HCT116 (cell line): ENCODE results near the gene ITGB1BP1. TPM values are rescaled to one million over a fixed set of nuclear protein-coding genes. Genes with fewer than 3 reads are reported as not detected.

Source experiments
- ATAC-seq: fragments of 200-7000 bp; cut with Tn5 transposase; 2 replicates; pipeline ENCODE4 v1.9.1; 2020; ENCODE audit warnings: mild to moderate bottlenecking, moderate library complexity
- BruUV-seq: library from RNA; stranded (reverse); fragments of 400-500 nt; replicated peaks from 2 replicates; lab custom pipeline; 2021; lab: Mats Ljungman, UMichigan
- CTCF ChIA-PET: fragments of 300-600 bp; sonication (Branson Sonifier 250); formaldehyde crosslinking; loops from one replicate; lab custom pipeline; 2021; ENCODE audit warnings: antibody characterized with exemption; lab: Charles Lee
- POLR2A ChIA-PET: fragments of 300-600, 350-600 bp; sonication (Branson Sonifier 250); formaldehyde crosslinking; loops from one replicate; lab custom pipeline; 2021; ENCODE audit warnings: antibody characterized with exemption; lab: Charles Lee
- RAD21 ChIA-PET, 2 experiments: fragments of 300-600 bp; sonication (Branson Sonifier 250); formaldehyde crosslinking; loops; one replicate each; lab custom pipeline; 2023; ENCODE audit warnings: low total read pairs in 2 of 2; ENCODE audit not compliant: uncharacterized antibody in 2 of 2, unreplicated experiment in 2 of 2, low non-redundant PET in 1 of 2; lab: Charles Lee
- DNase-seq: peaks from one replicate; pipeline ENCODE4 v3.0.0-alpha.2; 2010; ENCODE audit warnings: low read depth, low spot score
- H2AFZ ChIP-seq: fragments of 200-600 bp; shearing (Covaris generic), sonication (generic); 2 replicates; pipeline ENCODE4 v1.6.1; 2017; ENCODE audit warnings: low read depth, mixed run types, mixed read lengths, antibody characterized with exemption, low read length; ENCODE audit not compliant: poor library complexity, severe bottlenecking
- H3K27ac ChIP-seq: 2 replicates; pipeline ENCODE4 v1.5.1; 2012; ENCODE audit warnings: low read depth, low read length
- H3K27me3 ChIP-seq: fragments of 200-600 bp; sonication (generic); 2 replicates; pipeline ENCODE4 v1.6.1; 2016; ENCODE audit warnings: mixed run types, low read length, mixed read lengths; ENCODE audit not compliant: insufficient read depth
- H3K36me3 ChIP-seq, 2 experiments: fragments of 200-500 bp in 1 of 2; fragments of 200-600 bp in 1 of 2; sonication (Bioruptor generic) in 1 of 2; sonication (generic) in 1 of 2; 2 replicates each; pipeline versions ENCODE4 v1.5.1 to v1.6.1; 2014 to 2016; ENCODE audit warnings: low read length in 2 of 2, inconsistent platforms in 1 of 2, mixed read lengths in 1 of 2, mixed run types in 1 of 2; ENCODE audit not compliant: insufficient read depth in 2 of 2, control insufficient read depth in 1 of 2
- H3K4me1 ChIP-seq, 2 experiments: fragments of 200-600 bp in 1 of 2; sonication (generic) in 1 of 2; 2 replicates each; pipeline versions ENCODE4 v1.5.1 to v1.6.1; 2012 to 2017; ENCODE audit warnings: low read length in 2 of 2, inconsistent platforms in 1 of 2, mild to moderate bottlenecking in 1 of 2, mixed read lengths in 1 of 2, mixed run types in 1 of 2, moderate library complexity in 1 of 2; ENCODE audit not compliant: insufficient read depth in 2 of 2, control insufficient read depth in 1 of 2
- H3K4me2 ChIP-seq: fragments of 200-600 bp; sonication (generic); 2 replicates; pipeline ENCODE4 v1.6.1; 2017; ENCODE audit warnings: mixed run types, low read length, mixed read lengths
- H3K4me3 ChIP-seq, 2 experiments: fragments of 200-600 bp in 1 of 2; sonication (generic) in 1 of 2; replicated peaks in 1 of 2; 2 replicates each; pipeline ENCODE4 v1.5.1; 2011 to 2016; ENCODE audit warnings: low read length in 2 of 2, control low read depth in 1 of 2, low read depth in 1 of 2, mild to moderate bottlenecking in 1 of 2, mixed read lengths in 1 of 2, mixed run types in 1 of 2
- H3K79me2 ChIP-seq: fragments of 200-600 bp; sonication (generic); 2 replicates; pipeline ENCODE4 v1.6.1; 2017; ENCODE audit warnings: mild to moderate bottlenecking, mixed run types, low read length, moderate library complexity, mixed read lengths; ENCODE audit not compliant: insufficient read depth
- H3K9ac ChIP-seq: fragments of 200-600 bp; sonication (generic); 2 replicates; pipeline ENCODE4 v1.6.1; 2016; ENCODE audit warnings: low read length, mixed read lengths
- H3K9me2 ChIP-seq: fragments of 200-600 bp; sonication (generic), shearing (Covaris generic); 2 replicates; pipeline ENCODE4 v1.6.1; 2017; ENCODE audit warnings: mixed run types, mild to moderate bottlenecking, moderate library complexity; ENCODE audit not compliant: insufficient read depth
- H3K9me3 ChIP-seq, 2 experiments: fragments of 200-500 bp in 1 of 2; fragments of 200-600 bp in 1 of 2; sonication (Bioruptor generic) in 1 of 2; sonication (generic) in 1 of 2; 2 replicates each; pipeline ENCODE4 v1.6.1; 2014 to 2017; ENCODE audit warnings: low read length in 2 of 2, mixed read lengths in 2 of 2, inconsistent platforms in 1 of 2, low read depth in 1 of 2, mild to moderate bottlenecking in 1 of 2, mixed run types in 1 of 2, moderate library complexity in 1 of 2; ENCODE audit not compliant: control insufficient read depth in 1 of 2, insufficient read depth in 1 of 2
- H4K20me1 ChIP-seq: fragments of 200-600 bp; sonication (generic), shearing (Covaris generic); 2 replicates; pipeline ENCODE4 v1.6.1; 2017; ENCODE audit warnings: mixed run types, mild to moderate bottlenecking, moderate library complexity; ENCODE audit not compliant: insufficient read depth
- CBX3 ChIP-seq: IDR thresholded peaks from 2 replicates; pipeline ENCODE4 v1.6.1; 2012; ENCODE audit warnings: low read depth
- CEBPB ChIP-seq: IDR thresholded peaks from 2 replicates; pipeline ENCODE4 v1.6.1; 2012; ENCODE audit warnings: low read depth
- CTCF ChIP-seq, 3 experiments: fragments of 200-600 bp in 1 of 3; sonication (generic) in 1 of 3; IDR thresholded peaks in 2 of 3; conservative IDR thresholded peaks in 1 of 3; 2 replicates each; pipeline ENCODE4 v1.5.1; 2012 to 2017; ENCODE audit warnings: low read depth in 2 of 3, low read length in 2 of 3, antibody characterized with exemption in 1 of 3, borderline replicate concordance in 1 of 3, control low read depth in 1 of 3, mild to moderate bottlenecking in 1 of 3, mixed read lengths in 1 of 3, mixed run types in 1 of 3, moderate library complexity in 1 of 3; ENCODE audit not compliant: insufficient read depth in 1 of 3
- EGR1 ChIP-seq: IDR thresholded peaks from 2 replicates; pipeline ENCODE4 v1.6.1; 2012; ENCODE audit warnings: low read depth
- ELF1 ChIP-seq: IDR thresholded peaks from 2 replicates; pipeline ENCODE4 v1.6.1; 2012; ENCODE audit warnings: low read depth, borderline replicate concordance
- EZH2 ChIP-seq: fragments of 200-600 bp; sonication (generic); IDR thresholded peaks from 2 replicates; pipeline ENCODE4 v1.6.1; 2017; ENCODE audit warnings: antibody characterized with exemption, mixed run types
- EZH2phosphoT487 ChIP-seq: fragments of 200-600 bp; IDR thresholded peaks from 2 replicates; pipeline ENCODE4 v1.6.1; 2018; ENCODE audit warnings: antibody characterized with exemption, borderline replicate concordance
- JUND ChIP-seq: IDR thresholded peaks from 2 replicates; pipeline ENCODE4 v1.6.1; 2012
- MAX ChIP-seq: IDR thresholded peaks from 2 replicates; pipeline ENCODE4 v1.6.1; 2012
- POLR2A ChIP-seq: IDR thresholded peaks from 2 replicates; pipeline ENCODE4 v1.7.0; 2011; ENCODE audit warnings: borderline replicate concordance; ENCODE audit not compliant: insufficient read depth, insufficient read length; ENCODE audit errors: extremely low read depth
- POLR2AphosphoS5 ChIP-seq: IDR thresholded peaks from 2 replicates; pipeline ENCODE4 v1.6.1; 2011; ENCODE audit warnings: mild to moderate bottlenecking, low read depth, low read length, moderate library complexity
- REST ChIP-seq: IDR thresholded peaks from 2 replicates; pipeline ENCODE4 v1.6.1; 2012; ENCODE audit warnings: low read depth
- SIN3A ChIP-seq: IDR thresholded peaks from 2 replicates; pipeline ENCODE4 v1.6.1; 2012; ENCODE audit warnings: low read depth
- SP1 ChIP-seq: IDR thresholded peaks from 2 replicates; pipeline ENCODE4 v1.6.1; 2012; ENCODE audit warnings: low read depth
- TCF7L2 ChIP-seq: IDR thresholded peaks from 2 replicates; pipeline ENCODE4 v1.7.0; 2011; ENCODE audit warnings: borderline replicate concordance, inconsistent platforms; ENCODE audit not compliant: insufficient read depth, insufficient read length; ENCODE audit errors: extremely low read depth
- YY1 ChIP-seq: IDR thresholded peaks from 2 replicates; pipeline ENCODE4 v1.6.1; 2011; ENCODE audit warnings: low read length, low read depth, moderate library complexity, mild to moderate bottlenecking; ENCODE audit not compliant: insufficient replicate concordance; ENCODE audit errors: extremely low read depth
- ZFX ChIP-seq: fragments of 450-650 bp; IDR thresholded peaks from 2 replicates; pipeline ENCODE4 v1.6.1; 2017
- intact Hi-C: fragments of 100-400 bp; cut with micrococcal nuclease; formaldehyde crosslinking; loops from 2 replicates; pipeline ENCODE4 v1.10.0; 2022
- total RNA-seq: library from RNA; stranded (reverse); gene quantifications from one replicate; pipeline ENCODE4 v1.2.1, GENCODE V29; 2021; ENCODE audit not compliant: unreplicated experiment

Gene ITGB1BP1
- total RNA-seq, 1 experiment from 2014 or later: 86.9 TPM

- H3K27me3 ChIP-seq: no peaks in the 10 kb centered on the region
- CTCF ChIA-PET: no interaction called here
- intact Hi-C loops: no loop called here
- no peak overlapping the region for H3K4me2 ChIP-seq
- no peak overlapping the region for H3K27ac ChIP-seq
- DNase-seq (no peak), ATAC-seq (no peak)
- no peaks in the 10 kb centered on the region for H3K9me2 ChIP-seq
- RAD21 ChIA-PET: no interaction called here
- no peaks in the 10 kb centered on the region for H4K20me1 ChIP-seq
- TF ChIP-seq JUND (no peak), EZH2phosphoT487 (no peak), EZH2 (no peak), POLR2A (no peak), SP1 (no peak), CEBPB (no peak), EGR1 (no peak)
- POLR2A ChIA-PET: no interaction called here
- no peaks in the 10 kb centered on the region for H3K9me3 ChIP-seq
- H3K36me3 ChIP-seq: peaks cover 0 to 4% of the 10 kb centered on the region in 2 experiments; a peak in 1 of 4 replicates
- BruUV-seq: no TSS peak
- no peak overlapping the region for H3K4me3 ChIP-seq
- H3K9ac ChIP-seq: no peak overlapping the region
- H3K79me2 ChIP-seq: no peaks in the 10 kb centered on the region
- peaks cover 49 to 65% of the 10 kb centered on the region in 2 experiments for H3K4me1 ChIP-seq
- H2AFZ ChIP-seq: no peak overlapping the region
Measured at GRCh38 chr2:9384521-9384920, 38.8 kb downstream of the ITGB1BP1 start.

GRCh38 chr2:9382604-9383235, 40.6 kb downstream of the ITGB1BP1 start:
- intact Hi-C loops: no loop called here
- POLR2A ChIA-PET: no interaction called here
- TF ChIP-seq REST: no peak
- TF ChIP-seq POLR2AphosphoS5: no peak
- no peak for TF ChIP-seq YY1
- no peak for TF ChIP-seq SP1
- TF ChIP-seq SIN3A: no peak
- no peak for TF ChIP-seq TCF7L2
- no peak for TF ChIP-seq ELF1
- no peak for TF ChIP-seq CTCF (IDR thresholded peaks at IDR 0.05 in 2 of 3, conservative IDR thresholded peaks at IDR 0.05 in 1 of 3; ENCODE audit: borderline replicate concordance in 1 of 3, insufficient read depth in 1 of 3, low read depth in 2 of 3, low read length in 2 of 3)
- TF ChIP-seq MAX: no peak
- no peak for TF ChIP-seq CBX3
- TF ChIP-seq ZFX: no peak

More at GRCh38 chr2:9382604-9383235, 40.6 kb downstream of the ITGB1BP1 start:
- H3K4me2 ChIP-seq: no peak overlapping the region
- H3K4me1 ChIP-seq: peaks cover 64 to 79% of the 10 kb centered on the region in 2 experiments
- ATAC-seq (no peak), DNase-seq (no peak)
- H3K9ac ChIP-seq: no peak overlapping the region
- H3K79me2 ChIP-seq: no peaks in the 10 kb centered on the region
- no peak overlapping the region for H3K4me3 ChIP-seq
- no peaks in the 10 kb centered on the region for H3K9me3 ChIP-seq
- BruUV-seq: no TSS peak
- no peaks in the 10 kb centered on the region for H3K36me3 ChIP-seq
- no peak overlapping the region for H3K27ac ChIP-seq
- ChIA-PET CTCF (no interaction called here), RAD21 (no interaction called here)
- H2AFZ ChIP-seq: no peak overlapping the region
- no peaks in the 10 kb centered on the region for H4K20me1 ChIP-seq
- H3K27me3 ChIP-seq: no peaks in the 10 kb centered on the region
- no peaks in the 10 kb centered on the region for H3K9me2 ChIP-seq
